Urinary bladder (tissue), 4 donors: ENCODE measurements around the gene SLC38A2. TPM values are rescaled to one million over a fixed set of nuclear protein-coding genes. Genes with fewer than 3 reads are reported as not detected.

Experiments used
- DNase-seq: peaks from one replicate; pipeline ENCODE4 v3.0.0-alpha.2; 2015; ENCODE audit errors: extremely low spot score
- H3K27ac ChIP-seq: one replicate; pipeline ENCODE4 v1.5.1; 2013; ENCODE audit warnings: low read depth, mild to moderate bottlenecking, moderate library complexity
- H3K36me3 ChIP-seq: one replicate; pipeline ENCODE4 v1.6.1; 2013; ENCODE audit warnings: mild to moderate bottlenecking, moderate library complexity; ENCODE audit not compliant: insufficient read depth
- H3K4me1 ChIP-seq: one replicate; pipeline ENCODE4 v1.6.1; 2013; ENCODE audit warnings: mild to moderate bottlenecking, moderate library complexity; ENCODE audit not compliant: insufficient read depth
- H3K4me3 ChIP-seq: one replicate; pipeline ENCODE4 v1.5.1; 2013; ENCODE audit warnings: low read depth, low read length
- WGBS: extraction: QIAGEN DNeasy Blood & Tissue Kit; methylation state at CpG from one replicate; pipeline ENCODE4 v1.1.7; 2013; 5-methylcytosine and 5-hydroxymethylcytosine counted together
- polyA plus RNA-seq: library from polyadenylated mRNA; stranded (reverse); fragments of 200-250 nt; gene quantifications from one replicate; pipeline ENCODE4 v1.2.3, GENCODE V29; 2013
- total RNA-seq: library from RNA; depleted of rRNA; stranded (reverse); fragments of >200 nt; gene quantifications from one replicate; pipeline ENCODE4 v1.2.3, GENCODE V29; 2014
- donor health status: healthy with polysubstance abuse.
- donor health status: healthy.

The SLC38A2 gene
- total and polyA plus RNA-seq, 2 donors: 128 to 471 TPM

DNA sequence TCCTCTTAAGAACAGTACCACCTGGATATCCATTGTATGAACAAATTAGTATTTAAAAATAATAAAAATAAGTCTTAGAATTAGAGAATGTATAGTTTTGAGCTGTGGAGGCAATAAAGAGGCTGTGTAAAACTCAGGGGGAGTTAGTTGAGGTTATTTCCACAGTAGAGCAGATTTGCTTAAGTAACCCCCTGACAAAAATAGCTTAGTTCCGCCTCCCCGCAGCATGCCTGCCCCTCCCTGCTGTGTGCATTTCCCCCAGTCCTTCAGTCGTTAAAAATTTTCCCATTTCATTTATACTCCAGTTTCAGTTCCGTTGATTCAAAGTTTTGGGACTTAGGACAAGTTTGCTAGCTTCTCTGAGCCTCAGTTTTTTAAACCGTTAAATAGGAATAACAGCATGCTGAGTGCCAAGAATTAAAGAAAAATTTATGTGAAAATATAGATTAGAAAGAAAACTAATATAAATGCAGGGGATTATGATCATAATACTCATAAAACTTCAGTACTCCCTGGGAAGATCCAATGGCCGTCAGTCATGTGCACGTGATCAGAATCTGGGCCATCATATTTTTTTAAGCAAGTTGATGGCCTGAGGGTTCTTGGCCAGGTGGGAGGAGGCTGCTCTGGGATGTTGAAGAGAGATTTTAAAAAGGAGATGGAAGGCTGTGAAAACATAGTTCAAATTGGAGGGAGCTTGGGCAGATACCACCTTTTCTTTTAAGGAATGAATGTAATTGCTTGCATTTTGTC, 14.5 kb upstream of the SLC38A2 start:
- H3K27ac ChIP-seq: no peak overlapping the region
- DNase-seq: no peak
- 14% methylated on average over 7 of the region's 7 CpGs for WGBS
- no peaks in the 10 kb centered on the region for H3K36me3 ChIP-seq
- peaks cover 2% of the 10 kb centered on the region for H3K4me1 ChIP-seq
- H3K4me3 ChIP-seq: no peak overlapping the region

DNA sequence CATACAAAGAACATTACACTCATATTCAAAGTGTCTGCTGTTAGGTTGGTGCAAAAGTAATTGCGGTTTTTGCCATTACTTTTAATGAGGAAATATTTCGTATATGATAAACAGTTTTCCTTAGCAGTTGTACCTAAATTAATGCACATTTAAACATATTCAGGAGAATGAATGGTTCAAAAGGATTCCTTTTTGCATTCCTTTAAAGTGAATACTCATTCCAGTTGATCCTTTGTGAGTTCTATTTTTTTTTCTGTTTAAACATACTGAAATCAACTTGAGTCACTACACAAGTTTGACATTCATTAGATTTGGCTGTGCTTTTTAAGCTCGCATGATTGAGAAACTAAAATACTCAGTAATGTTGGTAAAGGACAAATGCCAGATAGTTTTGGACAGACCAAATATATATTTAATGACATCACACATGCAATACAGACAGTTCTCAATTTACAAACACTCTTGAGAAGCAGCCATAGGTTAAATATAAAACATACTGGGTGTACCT, 13.8 kb upstream of the SLC38A2 start:
- H3K4me1 ChIP-seq: peaks cover 2% of the 10 kb centered on the region
- WGBS: 36% methylated on average over 3 of the region's 3 CpGs
- DNase-seq: no peak
- H3K27ac ChIP-seq: no peak overlapping the region
- no peaks in the 10 kb centered on the region for H3K36me3 ChIP-seq
- no peak overlapping the region for H3K4me3 ChIP-seq

- no peak overlapping the region for H3K27ac ChIP-seq
- DNase-seq: no peak
- peaks cover 2% of the 10 kb centered on the region for H3K4me1 ChIP-seq
- H3K36me3 ChIP-seq: no peaks in the 10 kb centered on the region
- WGBS: 93% methylated on average over 5 of the region's 5 CpGs
- no peak overlapping the region for H3K4me3 ChIP-seq
These were observed 12.9 kb upstream of the SLC38A2 start for GRCh38 chr12:46385438-46385837.

GRCh38 chr12:46384451-46385309, 12.1 kb upstream of the SLC38A2 start:
- Histone ChIP-seq H3K4me3 (peak overlapping the region; percentile 45), H3K27ac (peak overlapping the region; percentile 93), H3K36me3 (no peaks in the 10 kb centered on the region), H3K4me1 (peaks cover 2% of the 10 kb centered on the region)
- 71% methylated on average over 9 of the region's 9 CpGs for WGBS
- DNase-seq: no peak

GRCh38 chr12:46383654-46384450, 11.3 kb upstream of the SLC38A2 start:
- peaks cover 2% of the 10 kb centered on the region for H3K4me1 ChIP-seq
- H3K36me3 ChIP-seq: no peaks in the 10 kb centered on the region
- DNase-seq: peak; percentile 79
- H3K4me3 ChIP-seq: peak overlapping the region; percentile 45
- WGBS: under 1% methylated on average over 47 of the region's 47 CpGs
- peak overlapping the region; percentile 93 for H3K27ac ChIP-seq

- peak; percentile 95 for DNase-seq
- peak overlapping the region; percentile 45 for H3K4me3 ChIP-seq
- H3K4me1 ChIP-seq: peaks cover 2% of the 10 kb centered on the region
- WGBS: under 1% methylated on average over 74 of the region's 74 CpGs
- H3K36me3 ChIP-seq: no peaks in the 10 kb centered on the region
- peak overlapping the region; percentile 97 for H3K27ac ChIP-seq
These were observed 10.5 kb upstream of the SLC38A2 start for GRCh38 chr12:46382964-46383653.

DNA sequence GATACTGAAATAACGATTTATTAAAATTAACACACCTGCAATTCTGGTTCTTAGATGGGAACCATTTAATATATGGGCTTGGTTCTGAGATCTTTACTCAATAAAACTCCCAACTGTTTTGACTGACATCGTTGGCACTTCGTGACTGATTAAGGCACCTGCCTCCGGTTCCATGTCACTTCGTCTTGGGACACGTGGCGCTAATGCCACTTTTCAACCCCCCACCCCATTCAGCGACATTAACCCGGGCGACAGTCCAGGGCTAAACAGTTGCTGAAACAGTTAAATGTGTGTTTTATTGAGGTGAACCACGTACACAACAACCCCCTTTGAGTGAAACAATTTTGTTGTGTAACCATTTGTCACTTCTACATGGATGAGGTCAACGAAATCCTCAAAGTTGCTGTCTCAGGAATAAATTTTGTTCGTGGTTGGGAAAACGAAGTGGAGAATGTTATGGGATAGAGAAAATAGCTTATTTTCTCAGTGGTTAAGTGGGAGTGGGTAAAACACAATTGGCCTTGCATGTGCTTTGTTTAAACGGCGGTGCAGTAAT, 9.9 kb upstream of the SLC38A2 start:
- WGBS: 51% methylated on average over 16 of the region's 16 CpGs
- H3K27ac ChIP-seq: peak overlapping the region; percentile 97
- DNase-seq: no peak
- H3K36me3 ChIP-seq: no peaks in the 10 kb centered on the region
- peak overlapping the region; percentile 40 for H3K4me3 ChIP-seq
- H3K4me1 ChIP-seq: peaks cover 2% of the 10 kb centered on the region

DNA sequence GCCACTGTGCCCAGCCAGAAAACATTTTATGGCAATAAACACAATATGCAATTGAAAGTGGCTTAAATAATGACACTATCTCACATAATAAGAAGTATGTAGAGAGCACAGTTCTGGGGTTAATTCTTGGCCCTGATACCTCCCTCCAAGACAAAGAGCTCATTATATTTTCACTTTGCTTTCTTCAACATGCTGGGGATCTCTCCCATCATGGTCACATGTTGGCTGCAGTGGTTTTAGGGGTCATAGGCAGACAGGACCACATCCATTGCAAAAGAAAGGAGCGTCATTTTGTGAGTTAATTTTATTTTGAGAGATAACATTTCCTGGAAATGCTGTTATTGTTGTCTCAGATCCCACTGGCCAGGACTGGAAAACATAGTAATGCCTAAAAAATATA, 8.3 kb upstream of the SLC38A2 start:
- Histone ChIP-seq H3K4me3 (no peak overlapping the region), H3K36me3 (no peaks in the 10 kb centered on the region), H3K4me1 (peaks cover 2% of the 10 kb centered on the region), H3K27ac (no peak overlapping the region)
- no peak for DNase-seq
- WGBS: 86% methylated on average over 1 of the region's 1 CpG

DNA sequence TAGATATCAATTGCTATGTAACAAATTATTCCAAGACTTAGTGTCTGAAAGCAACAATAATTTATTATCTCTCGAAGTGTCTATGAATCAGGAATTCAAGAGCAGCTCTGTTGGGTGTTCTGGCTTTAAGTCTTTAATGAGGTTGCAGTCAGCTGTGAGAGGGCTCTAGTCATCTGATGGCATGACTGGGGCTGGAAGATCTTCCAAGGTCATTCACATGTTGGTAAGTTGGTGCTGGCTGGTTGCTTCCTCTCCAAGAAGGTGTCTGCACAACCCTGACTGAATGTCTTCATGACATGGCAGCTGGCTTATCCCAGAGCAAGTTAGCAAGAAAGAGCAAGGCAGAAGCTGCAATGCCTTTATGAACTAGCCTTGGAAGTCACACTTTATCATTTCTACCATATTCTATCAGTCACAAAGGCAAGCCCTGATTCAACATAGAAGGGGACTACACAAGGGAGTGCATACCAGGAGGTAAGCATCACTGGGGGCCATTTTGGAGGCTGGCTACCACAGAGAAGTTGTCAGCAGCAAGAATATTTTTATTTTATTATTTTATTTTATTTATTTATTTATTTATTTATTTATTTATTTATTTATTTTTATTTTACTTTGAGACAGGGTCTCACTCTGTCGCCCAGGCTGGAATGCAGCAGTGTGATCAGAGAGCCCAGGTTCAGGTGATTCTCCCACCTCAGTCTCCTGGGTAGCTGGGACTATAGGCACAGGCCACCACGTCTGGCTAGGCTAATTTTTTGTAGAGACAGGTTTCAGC, 7.6 kb upstream of the SLC38A2 start:
- WGBS: 93% methylated on average over 3 of the region's 3 CpGs
- Histone ChIP-seq H3K4me1 (peaks cover 2% of the 10 kb centered on the region), H3K36me3 (no peaks in the 10 kb centered on the region), H3K4me3 (no peak overlapping the region), H3K27ac (no peak overlapping the region)
- no peak for DNase-seq

DNA sequence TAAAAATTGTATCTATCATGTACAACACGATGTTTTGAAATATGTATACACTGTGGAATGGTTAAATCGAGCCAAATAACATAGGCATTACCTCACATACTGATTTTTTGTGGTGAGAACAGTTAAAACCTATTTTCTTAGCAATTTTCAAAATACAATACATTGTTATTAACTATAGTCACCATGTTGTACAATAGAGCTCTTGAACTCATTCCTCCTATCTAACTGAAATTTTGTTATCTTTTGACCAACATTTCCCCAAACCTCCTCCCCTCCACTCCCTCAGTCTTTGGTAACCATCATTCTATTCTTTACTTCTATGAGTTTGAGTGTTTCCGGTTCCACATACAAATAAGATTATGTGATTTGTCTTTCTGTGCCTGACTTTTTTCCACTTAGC, 6.8 kb upstream of the SLC38A2 start:
- WGBS: 65% methylated on average over 3 of the region's 3 CpGs
- DNase-seq: no peak
- H3K27ac ChIP-seq: no peak overlapping the region

GRCh38 chr12:46378530-46378929, 6.0 kb upstream of the SLC38A2 start:
- Histone ChIP-seq H3K27ac (no peak overlapping the region), H3K36me3 (no peaks in the 10 kb centered on the region), H3K4me3 (no peak overlapping the region), H3K4me1 (peaks cover 2% of the 10 kb centered on the region)
- DNase-seq: no peak
- 97% methylated on average over 1 of the region's 1 CpG for WGBS

More for the DNA sequence above, 6.8 kb upstream of the SLC38A2 start:
- H3K4me3 ChIP-seq: no peak overlapping the region
- peaks cover 2% of the 10 kb centered on the region for H3K4me1 ChIP-seq
- H3K36me3 ChIP-seq: no peaks in the 10 kb centered on the region

GRCh38 chr12:46377678-46378077, 5.1 kb upstream of the SLC38A2 start:
- no peak overlapping the region for H3K4me3 ChIP-seq
- 77% methylated on average over 3 of the region's 3 CpGs for WGBS
- DNase-seq: no peak

More at GRCh38 chr12:46377678-46378077, 5.1 kb upstream of the SLC38A2 start:
- H3K27ac ChIP-seq: no peak overlapping the region
- peaks cover 2% of the 10 kb centered on the region for H3K4me1 ChIP-seq
- H3K36me3 ChIP-seq: no peaks in the 10 kb centered on the region
